NCI-H446 (cell line): ENCODE results near the gene RNU6-1.

Experiments
- DNase-seq, 2 experiments: peaks; one replicate each; lab custom pipeline; 2025; lab: John Stamatoyannopoulos, UW

The RNU6-1 gene

GRCh38 chr15:67832897-67833709 lies 6.7 kb downstream of the RNU6-1 start:
- no peak for DNase-seq

DNA sequence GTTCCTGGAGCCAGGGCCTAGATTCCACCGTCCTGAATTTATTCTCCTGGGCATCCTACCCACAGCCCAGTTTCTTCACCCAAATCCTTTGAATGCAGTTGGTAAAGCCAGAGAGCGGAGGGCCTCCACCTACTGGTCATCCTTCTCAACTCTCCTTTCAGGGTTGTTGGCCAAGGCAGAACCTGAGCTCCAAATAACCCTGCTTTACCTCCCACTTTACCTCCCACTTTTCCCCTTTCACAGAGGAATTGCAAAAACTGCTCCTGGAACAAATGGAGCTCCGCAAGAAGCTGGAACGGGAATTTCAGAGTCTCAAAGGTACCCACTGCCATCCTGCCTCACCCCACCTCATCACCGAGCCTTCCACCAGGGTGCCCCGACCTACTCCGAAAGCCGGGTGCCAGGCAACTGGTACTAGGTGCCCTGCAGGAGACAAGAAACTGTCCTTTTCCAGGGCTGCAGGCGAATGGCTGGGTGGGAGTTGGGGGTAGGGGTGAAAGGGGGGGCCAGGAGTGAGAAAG lies 7.8 kb downstream of the RNU6-1 start:
- no peak for DNase-seq

- DNase-seq = no peak
Observed at GRCh38 chr15:67831363-67831762, 8.5 kb downstream of the RNU6-1 start.

DNA sequence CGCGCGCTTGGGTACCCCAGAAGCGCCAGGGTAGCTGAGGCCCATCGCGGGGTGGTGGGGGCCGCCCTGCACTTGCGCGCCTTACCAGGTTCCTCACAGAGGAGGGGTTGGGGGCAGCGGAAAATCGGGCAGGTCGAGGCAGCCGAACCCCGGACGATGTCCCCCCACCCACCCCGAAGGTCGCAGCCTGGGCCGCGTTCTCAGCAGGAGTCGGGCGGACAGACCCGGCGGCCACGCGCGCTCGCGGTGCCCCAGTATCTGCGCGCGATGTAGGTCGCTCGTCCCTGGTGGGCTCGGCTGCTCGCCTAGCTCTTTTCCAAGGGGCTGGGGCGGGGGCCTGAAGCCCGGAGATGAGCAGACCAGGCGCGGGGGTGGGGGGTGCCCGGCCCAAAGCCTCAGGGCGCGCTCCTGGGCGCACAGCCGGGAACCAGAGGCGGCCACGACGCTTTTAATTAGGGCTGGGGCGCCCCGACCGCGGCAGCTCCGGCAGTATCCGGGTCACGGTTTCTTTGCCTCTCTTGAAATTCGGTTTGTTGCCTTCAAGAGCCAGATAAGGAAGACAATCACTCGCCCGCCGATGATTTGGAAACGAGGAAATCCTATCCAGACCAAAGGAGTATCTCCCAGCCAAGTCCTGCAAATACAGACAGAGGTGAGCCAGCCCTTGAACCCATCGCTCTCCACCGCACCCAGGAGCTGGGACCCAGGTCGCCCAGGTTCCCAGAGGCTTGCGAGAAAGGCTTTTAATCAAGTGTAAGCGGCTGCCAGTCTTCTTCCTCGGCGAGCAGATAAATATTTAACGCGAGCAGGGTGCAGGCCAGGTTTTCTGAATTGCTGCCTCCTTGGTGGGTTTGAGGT lies 10.0 kb downstream of the RNU6-1 start:
- no peak for DNase-seq

DNA sequence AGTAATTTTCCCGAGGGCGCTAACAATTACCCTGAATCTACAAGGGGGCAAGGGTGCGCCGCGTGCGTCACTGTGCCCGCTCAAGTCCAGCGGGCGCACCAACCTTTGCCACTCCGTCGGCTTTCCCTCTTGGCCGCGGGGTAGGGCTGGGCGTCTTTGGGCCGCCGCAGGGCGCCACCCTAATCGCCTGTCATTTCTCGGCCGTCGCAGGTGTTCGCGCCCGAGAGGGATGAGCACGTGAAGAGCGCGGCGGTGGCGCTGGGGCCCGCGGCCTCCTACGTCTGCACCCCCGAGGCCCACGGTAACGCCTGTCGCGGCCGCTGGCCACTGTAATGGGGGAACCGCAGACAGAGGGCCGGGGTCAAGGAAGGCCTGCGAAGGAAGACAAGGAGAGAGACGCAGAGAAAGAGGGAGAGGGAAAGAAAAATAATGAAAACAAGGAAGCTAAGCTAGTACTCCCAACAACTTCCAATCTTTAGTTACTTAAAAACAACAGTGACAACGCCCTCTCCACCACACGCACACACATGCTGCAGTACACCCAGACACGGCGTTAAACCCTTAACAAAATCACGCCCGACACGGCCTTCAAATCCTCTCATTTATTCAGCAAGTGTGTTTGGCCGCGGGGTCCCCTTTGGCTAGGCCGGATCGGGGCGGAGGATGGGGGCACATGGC lies 10.7 kb downstream of the RNU6-1 start:
- no peak for DNase-seq

DNA sequence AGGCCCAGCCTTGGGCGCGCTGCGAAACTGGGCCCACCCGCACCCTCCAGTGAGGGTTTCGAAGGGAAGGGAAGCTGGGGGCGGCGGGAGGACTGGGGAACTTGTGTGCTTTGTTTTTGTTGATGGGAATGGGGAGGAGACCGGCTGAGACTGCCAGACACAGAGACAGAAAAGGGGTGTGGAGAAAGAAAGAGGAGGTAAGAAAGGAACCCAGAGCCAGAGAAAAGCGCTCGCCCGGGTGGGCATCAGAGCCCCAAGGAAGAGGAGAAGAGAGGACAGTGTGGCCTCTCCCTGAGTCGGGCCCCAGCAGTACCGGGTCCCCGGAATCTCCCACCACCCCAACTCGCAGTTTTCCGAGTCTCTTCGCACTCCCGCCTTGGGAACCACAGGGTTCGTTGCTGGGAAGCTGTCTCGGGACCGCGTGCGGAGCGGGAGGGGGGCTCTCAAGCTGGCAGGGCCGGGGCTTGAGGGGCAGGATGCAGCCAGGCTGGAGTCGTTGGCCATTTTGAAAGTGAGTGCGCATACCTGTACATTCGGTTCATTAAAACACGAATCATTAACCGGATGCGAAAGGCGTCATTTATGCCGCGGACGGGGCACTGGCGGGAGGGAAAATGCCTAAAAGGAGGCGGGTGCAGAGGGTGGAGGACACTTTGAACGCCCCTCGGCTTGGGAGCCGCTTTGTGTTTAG lies 11.4 kb downstream of the RNU6-1 start:
- no peak for DNase-seq

DNA sequence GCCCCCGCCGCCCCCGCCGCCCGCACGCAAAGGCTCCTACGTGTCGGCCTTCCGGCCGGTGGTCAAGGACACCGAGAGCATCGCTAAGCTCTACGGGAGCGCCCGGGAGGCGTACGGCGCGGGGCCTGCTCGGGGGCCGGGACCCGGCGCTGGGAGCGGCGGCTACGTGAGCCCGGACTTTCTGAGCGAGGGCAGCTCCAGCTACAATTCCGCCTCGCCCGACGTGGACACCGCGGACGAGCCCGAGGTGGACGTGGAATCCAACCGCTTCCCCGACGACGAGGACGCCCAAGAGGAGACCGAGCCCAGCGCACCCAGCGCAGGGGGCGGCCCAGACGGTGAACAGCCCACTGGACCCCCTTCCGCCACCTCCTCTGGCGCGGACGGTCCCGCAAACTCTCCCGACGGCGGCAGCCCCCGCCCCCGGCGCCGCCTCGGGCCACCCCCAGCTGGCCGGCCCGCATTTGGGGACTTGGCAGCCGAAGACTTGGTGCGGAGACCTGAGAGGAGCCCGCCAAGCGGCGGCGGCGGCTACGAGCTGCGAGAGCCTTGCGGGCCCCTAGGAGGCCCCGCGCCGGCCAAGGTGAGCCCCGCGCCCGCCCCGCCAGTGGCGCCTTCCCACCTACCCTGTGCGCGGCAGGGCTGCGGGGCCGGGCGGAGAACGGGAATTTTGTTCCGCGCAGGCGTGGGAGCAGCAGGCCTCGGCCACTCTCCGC lies 12.1 kb downstream of the RNU6-1 start:
- DNase-seq = no peak

GRCh38 chr15:67826717-67827561 lies 12.9 kb downstream of the RNU6-1 start:
- DNase-seq = no peak

- no peak for DNase-seq
Observed at GRCh38 chr15:67825881-67826716, 13.7 kb downstream of the RNU6-1 start.

- DNase-seq = no peak
Observed at GRCh38 chr15:67824976-67825880, 14.6 kb downstream of the RNU6-1 start, which contains the start of gene SKOR1. SKOR1 (plus strand) TSS chr15:67825509; CDS start chr15:67825603, 94 bp downstream.

GRCh38 chr15:67824197-67824968 lies 15.5 kb downstream of the RNU6-1 start:
- DNase-seq = no peak

DNA sequence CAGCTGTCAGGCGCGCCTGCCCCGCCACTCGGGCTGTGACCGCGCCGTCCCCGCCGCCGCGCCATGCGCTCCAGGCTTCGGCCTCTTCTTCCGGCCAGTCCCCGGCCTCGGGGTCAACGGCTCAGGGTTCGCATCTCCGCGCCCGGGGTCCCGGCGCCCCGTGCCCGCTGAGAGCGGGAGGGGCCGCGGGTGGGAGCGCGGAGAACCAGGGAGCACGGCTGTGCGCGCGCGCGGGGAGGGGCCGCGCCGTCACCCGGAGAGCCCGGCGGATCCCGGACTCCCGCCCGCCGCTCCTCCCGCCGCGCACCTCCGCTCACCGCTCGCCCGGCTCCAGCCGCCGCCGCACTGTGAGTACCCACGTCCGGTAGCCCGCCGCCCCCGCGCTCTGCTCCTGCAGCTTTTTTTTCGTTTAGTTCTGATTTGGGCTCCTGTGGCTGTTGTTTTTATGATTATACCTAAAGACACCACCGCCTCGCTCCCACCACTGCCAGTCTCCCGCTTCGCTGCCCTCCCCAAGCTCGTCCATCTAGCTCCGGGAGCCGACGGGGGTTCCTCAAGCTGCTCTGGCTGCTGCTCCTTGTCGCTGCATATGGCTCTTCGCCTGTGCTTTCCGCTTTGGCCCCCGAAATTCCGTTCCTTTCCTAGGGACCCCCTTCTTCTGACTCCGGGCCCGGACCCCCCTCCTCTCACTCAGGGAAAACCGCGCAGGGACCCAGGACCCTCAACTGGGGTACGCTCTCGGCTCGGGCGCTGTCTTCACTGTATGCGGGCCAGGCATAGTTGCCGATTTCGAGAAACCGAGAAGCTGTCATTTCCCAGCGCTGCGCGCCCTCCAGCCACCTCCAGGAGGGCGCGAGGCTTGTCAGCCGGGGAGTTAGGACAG lies 16.3 kb downstream of the RNU6-1 start:
- no peak for DNase-seq

DNA sequence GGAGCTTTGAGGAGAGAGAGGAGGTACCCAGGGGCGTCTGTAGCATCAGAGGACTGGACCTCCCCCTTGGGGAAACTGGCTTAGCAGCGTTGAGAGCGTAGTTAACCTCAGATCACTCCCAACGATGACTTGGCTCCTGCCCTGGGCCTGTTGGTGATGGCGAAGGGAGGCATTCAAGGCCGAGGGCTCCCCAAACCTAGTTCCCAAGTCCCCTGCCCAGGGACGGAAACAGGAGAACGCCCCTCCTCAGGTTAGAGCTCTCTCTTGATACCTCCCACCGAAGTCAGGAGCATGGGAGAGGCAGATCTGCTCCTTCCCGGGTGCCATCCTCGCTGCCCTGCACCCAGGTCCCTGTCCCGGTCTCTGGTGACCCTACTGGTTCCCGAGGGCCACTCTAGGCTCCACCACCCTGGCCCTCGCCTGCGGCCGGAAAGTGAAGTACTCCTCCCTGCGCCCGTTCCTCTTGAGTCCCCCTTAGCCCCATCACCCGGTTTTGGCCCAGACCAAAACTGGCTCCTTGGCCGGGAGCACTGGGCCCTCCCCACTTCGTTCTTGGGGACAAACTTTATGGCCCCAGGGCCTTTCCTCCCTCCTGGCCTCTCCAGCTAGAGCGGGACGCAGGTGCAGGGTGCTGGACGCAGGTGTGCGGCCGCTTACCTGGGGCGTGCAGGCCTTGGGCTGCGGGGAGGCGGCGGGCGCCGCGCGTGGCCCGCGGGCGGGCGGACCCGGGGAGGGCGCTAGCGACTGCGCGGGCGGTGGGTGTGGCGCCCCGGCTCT lies 17.1 kb downstream of the RNU6-1 start:
- no peak for DNase-seq

DNA sequence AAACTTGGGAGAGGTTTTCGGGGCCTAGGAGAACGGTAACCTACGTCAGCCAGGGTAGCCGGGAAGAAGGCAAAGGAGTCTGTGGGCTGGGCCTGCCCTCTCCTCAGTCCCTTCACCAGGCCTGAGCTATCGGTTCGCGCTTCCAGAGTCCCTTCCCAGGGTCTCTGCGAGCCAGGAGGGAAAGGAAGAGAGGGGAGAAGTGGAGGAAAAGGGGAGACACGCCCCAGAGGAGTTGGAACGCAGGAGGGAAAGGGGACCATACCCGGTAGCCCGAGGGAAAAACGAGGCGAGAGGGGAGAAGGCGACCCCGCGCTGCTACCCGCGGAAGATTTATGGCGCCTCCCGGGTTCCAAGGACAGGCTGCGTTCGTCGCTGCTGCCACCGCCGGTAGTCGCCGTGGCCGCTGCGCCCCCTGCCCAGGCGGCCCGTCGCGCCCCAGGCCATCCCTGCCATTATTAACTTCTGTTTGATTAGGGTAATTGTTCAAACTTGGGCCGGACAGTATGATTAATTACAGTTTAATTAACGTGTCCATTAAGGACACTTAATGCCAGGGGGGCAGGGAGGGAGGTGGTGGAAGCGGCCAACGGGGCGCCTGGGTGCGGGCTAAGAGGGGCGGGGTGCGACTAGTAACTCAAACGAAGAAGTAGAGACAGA lies 17.9 kb downstream of the RNU6-1 start:
- no peak for DNase-seq
